Pancreas (tissue), 10 donors: ENCODE results near the gene TRIM29. TPM values are rescaled to one million over a fixed set of nuclear protein-coding genes. Genes with fewer than 3 reads are reported as not detected.

ENCODE experiments used
- ATAC-seq, 4 donors: fragments of 200-7000 bp; cut with Tn5 transposase; one replicate each; pipeline versions ENCODE4 v1.8.0 to v1.9.1; 2020; ENCODE audit warnings: mild to moderate bottlenecking in 4 of 4, moderate library complexity in 4 of 4
- DNase-seq, 6 donors: peaks; one replicate each; pipeline ENCODE4 v3.0.0-alpha.2; 2020
- FAIRE-seq: peaks from 2 replicates; lab custom pipeline; 2012; peaks lifted over from hg19 to GRCh38; lab: Jason Lieb, UNC
- H3K27ac ChIP-seq, 4 donors: fragments of 200-600 bp; sonication (generic); 1 replicate in 3 of 4; 2 replicates in 1 of 4; pipeline versions ENCODE4 v1.5.0 to v1.8.0; 2020
- H3K27me3 ChIP-seq, 4 donors: fragments of 200-600 bp; one replicate each; pipeline ENCODE4 v1.8.0; 2021
- H3K36me3 ChIP-seq, 3 donors: fragments of 200-600 bp; sonication (generic) in 1 of 3; one replicate each; pipeline versions ENCODE4 v1.5.0 to v1.8.0; 2020 to 2021
- H3K4me1 ChIP-seq, 3 donors: fragments of 200-600 bp; one replicate each; pipeline ENCODE4 v1.8.0; 2021
- H3K4me3 ChIP-seq, 4 donors: fragments of 200-600 bp; sonication (generic) in 2 of 4; one replicate each; pipeline versions ENCODE4 v1.5.0 to v1.8.0; 2020 to 2021
- H3K9me3 ChIP-seq, 4 donors: fragments of 200-600 bp; one replicate each; pipeline ENCODE4 v1.8.0; 2021
- WGBS, 2 donors: extraction: QIAGEN DNeasy Blood & Tissue Kit; methylation state at CpG; one replicate each; pipeline ENCODE4 v1.1.7; 2013; 5-methylcytosine and 5-hydroxymethylcytosine counted together
- intact Hi-C, 3 donors: fragments of 100-400 bp; cut with DNase I; formaldehyde crosslinking; loops; one replicate each; pipeline versions ENCODE4 v1.11.1 to v1.14.2; 2022
- polyA plus RNA-seq, 2 donors: library from polyadenylated mRNA; stranded (reverse); fragments of 200-250 nt; gene quantifications; one replicate each; pipeline ENCODE4 v1.2.3, GENCODE V29; 2013
- total RNA-seq, 6 donors: library from RNA; stranded (reverse); fragmentation: NEBNext Ultra II Directional in 4 of 6; extraction: Animal tissue kit (Norgen Biotek cat#: 25700) in 4 of 6; gene quantifications; one replicate each; pipeline versions ENCODE4 v1.2.1 to v1.2.4, GENCODE V29; 2021 to 2023
- TF ChIP-seq, protein P1 (sequence below), 4 donors: fragments of 200-600 bp; sonication (generic) in 3 of 4; IDR thresholded peaks; one replicate each; pipeline versions ENCODE4 v1.5.0 to v1.8.0; 2021; ENCODE audit warnings: antibody characterized with exemption in 4 of 4
- donor health status: healthy with polysubstance abuse.
- donor health status: DM: no; HTN: no; CAD: no; lungs with moderate emphysema.
- donor health status: DM: no; HTN: no; CAD: no.
- donor health status: control.
- donor health status: control.
- donor health status: Bipolar disorder and iron deficiency.
- donor health status: DM: yes; HTN: yes; CAD: no.
- donor health status: DM: no; HTN: no; CAD: no.
- donor health status: DM: no; HTN: no; CAD: no.
- donor health status: DM: yes; HTN: yes; CAD: no.

The TRIM29 gene
- total and polyA plus RNA-seq, 8 donors, result 0.38 to 1.7 (median 0.61) TPM

DNA sequence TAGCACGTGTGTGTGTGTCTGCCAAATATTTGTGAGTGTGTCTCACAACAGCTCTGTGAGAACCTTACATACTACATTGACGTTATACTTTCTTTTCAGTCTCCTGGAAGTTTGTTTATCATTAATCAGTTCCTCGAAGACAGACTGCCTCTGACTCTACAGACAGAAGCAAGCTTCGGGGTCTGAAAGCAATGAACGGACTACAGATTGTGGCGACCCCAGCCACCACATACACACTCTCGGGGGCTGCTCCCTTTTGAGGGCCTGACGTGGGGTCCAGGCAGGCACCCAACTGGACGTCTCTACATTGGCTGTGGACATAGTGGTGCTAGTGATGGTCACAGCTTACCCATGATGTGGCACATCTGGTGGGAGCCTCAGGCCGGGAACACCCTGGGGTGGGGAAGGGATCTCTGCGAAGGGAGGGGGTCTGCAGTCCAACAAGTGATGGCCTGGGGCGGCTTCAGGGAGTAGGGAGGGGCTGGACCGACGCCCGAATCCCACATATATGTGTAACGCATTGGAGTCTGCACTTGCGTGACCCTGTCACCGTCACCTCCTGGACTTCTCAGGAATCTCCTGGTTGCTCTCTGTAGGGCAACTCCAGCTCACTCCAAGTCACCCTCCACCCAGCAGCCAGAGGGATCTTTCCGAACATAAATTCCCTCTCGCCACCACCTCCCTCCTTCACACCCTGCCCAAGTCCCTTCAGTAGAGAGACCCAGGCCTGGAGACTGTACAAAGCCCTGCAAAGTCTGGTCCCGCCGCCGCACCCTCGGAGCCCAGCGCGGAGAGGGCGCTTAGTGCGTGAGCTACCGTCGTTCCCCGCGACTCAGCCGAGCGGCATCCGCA is 30.4 kb upstream of the TRIM29 start:
- H3K4me3 ChIP-seq, result peak overlapping the region; percentile 43 to 81 (median 61)
- no peaks in the 10 kb centered on the region for H3K9me3 ChIP-seq
- no peak for DNase-seq
- intact Hi-C loops, result no loop called here
- peaks cover 0 to 3% (median 0%) of the 10 kb centered on the region in 3 donors for H3K4me1 ChIP-seq
- TF ChIP-seq, protein P1, sequence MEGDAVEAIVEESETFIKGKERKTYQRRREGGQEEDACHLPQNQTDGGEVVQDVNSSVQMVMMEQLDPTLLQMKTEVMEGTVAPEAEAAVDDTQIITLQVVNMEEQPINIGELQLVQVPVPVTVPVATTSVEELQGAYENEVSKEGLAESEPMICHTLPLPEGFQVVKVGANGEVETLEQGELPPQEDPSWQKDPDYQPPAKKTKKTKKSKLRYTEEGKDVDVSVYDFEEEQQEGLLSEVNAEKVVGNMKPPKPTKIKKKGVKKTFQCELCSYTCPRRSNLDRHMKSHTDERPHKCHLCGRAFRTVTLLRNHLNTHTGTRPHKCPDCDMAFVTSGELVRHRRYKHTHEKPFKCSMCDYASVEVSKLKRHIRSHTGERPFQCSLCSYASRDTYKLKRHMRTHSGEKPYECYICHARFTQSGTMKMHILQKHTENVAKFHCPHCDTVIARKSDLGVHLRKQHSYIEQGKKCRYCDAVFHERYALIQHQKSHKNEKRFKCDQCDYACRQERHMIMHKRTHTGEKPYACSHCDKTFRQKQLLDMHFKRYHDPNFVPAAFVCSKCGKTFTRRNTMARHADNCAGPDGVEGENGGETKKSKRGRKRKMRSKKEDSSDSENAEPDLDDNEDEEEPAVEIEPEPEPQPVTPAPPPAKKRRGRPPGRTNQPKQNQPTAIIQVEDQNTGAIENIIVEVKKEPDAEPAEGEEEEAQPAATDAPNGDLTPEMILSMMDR (IDR thresholded peaks at IDR 0.05), result no peak
- no peaks in the 10 kb centered on the region for H3K36me3 ChIP-seq
- peak overlapping the region in 1 of 4 donors; percentile 21 for H3K27ac ChIP-seq
- 24 to 30% methylated on average over 35 of the region's 35 CpGs for WGBS, 2 donors
- H3K27me3 ChIP-seq, result no peaks in the 10 kb centered on the region
- no peak for ATAC-seq
- no peak for FAIRE-seq

DNA sequence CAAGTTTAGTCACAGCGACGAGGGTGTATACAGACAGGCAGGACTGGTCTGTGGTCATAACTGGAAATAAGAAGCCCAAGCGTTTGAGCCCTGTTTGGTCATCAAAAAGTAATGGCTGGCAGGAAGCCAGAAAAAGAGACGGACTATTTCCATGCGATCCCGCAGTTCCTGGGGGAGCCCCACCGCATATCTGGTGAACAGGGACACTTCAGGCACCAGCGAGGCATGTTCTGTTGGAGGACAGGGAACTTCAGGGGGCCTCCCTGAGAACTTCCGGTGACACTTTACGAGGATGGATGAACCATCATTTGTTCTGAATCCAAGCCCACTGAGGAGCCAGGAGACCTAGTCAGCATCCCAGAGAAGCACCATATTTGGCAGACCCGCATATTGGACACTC is 29.7 kb upstream of the TRIM29 start:
- DNase-seq (no peak), FAIRE-seq (no peak), ATAC-seq (no peak)
- 67 to 79% methylated on average over 11 of the region's 11 CpGs for WGBS, 2 donors
- H3K4me1 ChIP-seq, result peaks cover 0 to 3% (median 0%) of the 10 kb centered on the region in 3 donors
- no peak overlapping the region for H3K4me3 ChIP-seq
- no peak overlapping the region for H3K27ac ChIP-seq
- TF ChIP-seq, protein P1 (IDR thresholded peaks at IDR 0.05), result no peak
- H3K36me3 ChIP-seq, result no peaks in the 10 kb centered on the region
- H3K9me3 ChIP-seq, result no peaks in the 10 kb centered on the region
- H3K27me3 ChIP-seq, result no peaks in the 10 kb centered on the region
- intact Hi-C loops, result no loop called here

DNA sequence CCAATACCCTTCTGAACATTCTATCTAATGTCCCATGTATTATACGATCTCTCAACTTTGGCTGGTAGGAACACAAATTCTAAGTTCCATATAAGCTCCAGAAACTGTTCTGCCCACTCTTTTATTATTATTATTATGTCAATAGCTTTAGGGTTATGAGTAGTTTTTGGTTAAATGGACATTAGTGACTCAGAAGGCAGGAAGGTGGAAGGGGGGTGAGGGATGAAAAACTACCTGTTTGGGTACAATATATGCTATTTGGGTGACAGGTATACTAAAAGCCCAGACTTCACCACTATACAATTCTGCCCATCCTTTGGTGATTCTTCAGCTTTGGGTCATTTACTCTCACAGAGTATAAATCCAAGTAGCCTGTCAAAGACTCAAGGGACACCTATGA is 22.5 kb upstream of the TRIM29 start:
- TF ChIP-seq, protein P1 (IDR thresholded peaks at IDR 0.05), result no peak
- Histone ChIP-seq H3K27ac (no peak overlapping the region), H3K36me3 (no peaks in the 10 kb centered on the region), H3K9me3 (no peaks in the 10 kb centered on the region), H3K27me3 (no peaks in the 10 kb centered on the region), H3K4me1 (no peaks in the 10 kb centered on the region), H3K4me3 (no peak overlapping the region)
- no peak for FAIRE-seq
- DNase-seq, result no peak
- intact Hi-C loops, result no loop called here
- ATAC-seq, result no peak
- 61 to 72% methylated on average over 1 of the region's 1 CpG for WGBS, 2 donors

DNA sequence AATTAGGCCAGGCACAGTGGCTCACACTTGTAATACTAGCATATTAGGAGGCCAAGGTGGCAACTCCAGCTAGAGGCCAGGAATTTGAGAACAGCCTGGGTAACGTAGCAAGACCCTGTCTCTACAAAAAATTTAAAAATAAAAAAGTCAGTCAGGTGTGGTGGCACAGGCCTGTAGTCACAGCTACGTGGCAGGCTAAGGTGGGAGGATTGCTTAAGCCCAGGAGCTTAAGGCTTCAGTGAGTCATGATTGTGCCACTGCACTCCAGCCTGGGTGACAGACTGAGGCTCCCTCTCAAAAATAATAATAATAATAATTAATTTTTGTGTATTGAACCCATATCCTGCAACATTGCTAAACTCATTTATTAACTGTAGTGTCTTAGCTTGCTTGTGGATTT is 15.3 kb upstream of the TRIM29 start:
- intact Hi-C loops, result no loop called here
- DNase-seq (no peak), FAIRE-seq (no peak), ATAC-seq (no peak)
- H3K27me3 ChIP-seq, result no peaks in the 10 kb centered on the region
- no peak overlapping the region for H3K4me3 ChIP-seq
- no peak overlapping the region for H3K27ac ChIP-seq
- 83 to 85% methylated on average over 2 of the region's 2 CpGs for WGBS, 2 donors
- H3K9me3 ChIP-seq, result no peaks in the 10 kb centered on the region
- H3K4me1 ChIP-seq, result no peaks in the 10 kb centered on the region
- TF ChIP-seq, protein P1 (IDR thresholded peaks at IDR 0.05), result no peak
- no peaks in the 10 kb centered on the region for H3K36me3 ChIP-seq

DNA sequence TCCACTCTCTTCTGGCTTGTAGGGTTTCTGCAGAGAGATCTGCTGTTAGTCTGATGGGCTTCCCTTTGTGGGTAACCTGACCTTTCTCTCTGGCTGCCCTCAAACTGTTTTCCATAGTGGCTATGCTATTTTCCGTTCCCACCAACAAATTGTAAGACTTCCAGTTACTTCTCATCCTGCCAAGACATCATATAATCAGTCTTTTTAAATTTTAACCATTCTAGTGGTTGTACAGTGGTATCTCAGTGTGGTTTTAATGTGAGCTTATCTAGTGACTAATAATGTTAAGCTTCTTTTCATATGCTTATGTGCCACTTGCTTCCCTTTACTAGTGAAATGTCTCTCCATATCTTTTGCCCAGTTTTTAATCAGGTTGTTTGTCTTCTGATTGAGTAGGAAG is 13.6 kb upstream of the TRIM29 start:
- H3K9me3 ChIP-seq, result no peaks in the 10 kb centered on the region
- H3K27me3 ChIP-seq, result no peaks in the 10 kb centered on the region
- FAIRE-seq (no peak), ATAC-seq (no peak), DNase-seq (no peak)
- no peaks in the 10 kb centered on the region for H3K4me1 ChIP-seq
- no peak overlapping the region for H3K27ac ChIP-seq
- 70 to 81% methylated on average over 1 of the region's 1 CpG for WGBS, 2 donors
- H3K4me3 ChIP-seq, result no peak overlapping the region
- intact Hi-C loops, result no loop called here
- no peaks in the 10 kb centered on the region for H3K36me3 ChIP-seq
- TF ChIP-seq, protein P1 (IDR thresholded peaks at IDR 0.05), result no peak
